K562 (cell line): Measurements from ENCODE around the gene MMP21. TPM values are rescaled to one million over a fixed set of nuclear protein-coding genes. Genes with fewer than 3 reads are reported as not detected.

Experiments used
- ATAC-seq: fragments of 200-7000 bp; cut with Tn5 transposase; 3 replicates; pipeline ENCODE4 v1.9.1; 2020; ENCODE audit warnings: moderate library complexity
- BruUV-seq: library from RNA; stranded (reverse); fragments of 400-500 nt; replicated peaks from 2 replicates; lab custom pipeline; 2021; lab: Mats Ljungman, UMichigan
- CTCF ChIA-PET: fragments of 300-600 bp; formaldehyde crosslinking; extraction: SDS; loops from one replicate; lab custom pipeline; 2021; ENCODE audit warnings: low intra/inter-chr PET ratio; lab: Yijun Ruan, JAX
- POLR2A ChIA-PET: fragments of 300-600, 350-650 bp; sonication (Branson Sonifier 250); formaldehyde crosslinking; extraction: SDS; loops from one replicate; lab custom pipeline; 2021; ENCODE audit warnings: antibody characterized with exemption, inconsistent platforms; lab: Yijun Ruan, JAX
- DNase-seq, 4 experiments: peaks; one replicate each; pipeline versions ENCODE4 v3.0.0 to v3.0.0-alpha.2; 2011 to 2018; ENCODE audit warnings: low spot score in 3 of 4, mixed read lengths in 3 of 4; ENCODE audit errors: extremely low read depth in 1 of 4
- FAIRE-seq: peaks from 2 replicates; lab custom pipeline; 2011; peaks lifted over from hg19 to GRCh38; lab: Jason Lieb, UNC
- H2AFZ ChIP-seq: 2 replicates; pipeline ENCODE4 v1.6.0; 2011; ENCODE audit warnings: low read depth, low read length, control low read depth, inconsistent platforms
- H3K27ac ChIP-seq: fragments of 200-600 bp; 3 replicates; pipeline ENCODE4 v1.8.0; 2011; ENCODE audit warnings: low read depth, mild to moderate bottlenecking, control low read depth, inconsistent platforms, low read length, moderate library complexity, mixed read lengths; ENCODE audit errors: extremely low read depth
- H3K27me3 ChIP-seq, 2 experiments: fragments of 300-600 bp in 1 of 2; 2 replicates in 1 of 2; 3 replicates in 1 of 2; pipeline versions ENCODE4 v1.6.0 to v1.8.0; 2011; ENCODE audit warnings: inconsistent platforms in 2 of 2, low read length in 2 of 2, mild to moderate bottlenecking in 1 of 2, mixed read lengths in 1 of 2, moderate library complexity in 1 of 2; ENCODE audit not compliant: control insufficient read depth in 2 of 2, insufficient read depth in 2 of 2
- H3K36me3 ChIP-seq: fragments of 300-600 bp; 3 replicates; pipeline ENCODE4 v1.8.0; 2011; ENCODE audit warnings: mild to moderate bottlenecking, low read length, inconsistent platforms; ENCODE audit not compliant: control insufficient read depth, insufficient read depth
- H3K4me1 ChIP-seq, 2 experiments: fragments of 200-600 bp in 1 of 2; replicated peaks in 1 of 2; 2 replicates in 1 of 2; 3 replicates in 1 of 2; pipeline versions ENCODE4 v1.5.1 to v1.8.0; 2011; ENCODE audit warnings: inconsistent platforms in 2 of 2, low read length in 2 of 2, mild to moderate bottlenecking in 1 of 2, mixed read lengths in 1 of 2, moderate library complexity in 1 of 2; ENCODE audit not compliant: control insufficient read depth in 2 of 2, insufficient read depth in 2 of 2
- H3K4me2 ChIP-seq: 2 replicates; pipeline ENCODE4 v1.6.1; 2011; ENCODE audit warnings: low read length, control low read depth, inconsistent platforms, mixed read lengths; ENCODE audit not compliant: insufficient read depth
- H3K4me3 ChIP-seq: fragments of 200-600 bp; sonication (generic), shearing (Covaris generic); 2 replicates; pipeline ENCODE4 v1.5.1; 2016; ENCODE audit warnings: control low read depth, inconsistent platforms
- H3K79me2 ChIP-seq: fragments of 200-600 bp; 3 replicates; pipeline ENCODE4 v1.8.0; 2011; ENCODE audit warnings: low read length, inconsistent platforms; ENCODE audit not compliant: control insufficient read depth, insufficient read depth
- H3K9ac ChIP-seq, 2 experiments: 2 replicates each; pipeline versions ENCODE4 v1.6.0 to v1.6.1; 2011; ENCODE audit warnings: low read depth in 2 of 2, low read length in 2 of 2, control low read depth in 1 of 2, inconsistent platforms in 1 of 2, mild to moderate bottlenecking in 1 of 2, mixed read lengths in 1 of 2; ENCODE audit not compliant: insufficient read depth in 1 of 2
- H3K9me1 ChIP-seq: one replicate; pipeline ENCODE4 v1.6.0; 2011; ENCODE audit warnings: inconsistent platforms, mild to moderate bottlenecking, low read length, moderate library complexity; ENCODE audit not compliant: control insufficient read depth, insufficient read depth
- H3K9me3 ChIP-seq: replicated peaks from 2 replicates; pipeline ENCODE4 v1.5.1; 2011; ENCODE audit warnings: low read depth, low read length, inconsistent platforms; ENCODE audit not compliant: control insufficient read depth, insufficient read depth
- H4K20me1 ChIP-seq: replicated peaks from 2 replicates; pipeline ENCODE4 v1.6.1; 2011; ENCODE audit warnings: low read length, inconsistent platforms, mixed read lengths; ENCODE audit not compliant: control insufficient read depth, insufficient read depth
- CHD1 ChIP-seq: fragments of 200-600 bp; sonication (generic); IDR thresholded peaks from one replicate; pipeline ENCODE4 v1.6.1; 2012; ENCODE audit warnings: mild to moderate bottlenecking, moderate library complexity, low read length, inconsistent platforms
- EP400 ChIP-seq: fragments of 450-650 bp; IDR thresholded peaks from 2 replicates; pipeline ENCODE4 v1.6.1; 2017; ENCODE audit warnings: antibody characterized with exemption, mild to moderate bottlenecking, moderate library complexity
- FIP1L1 ChIP-seq: fragments of 200-400 bp; formaldehyde crosslinking; IDR thresholded peaks from 2 replicates; pipeline ENCODE4 v1.6.1; 2018; ENCODE audit warnings: mild to moderate bottlenecking, low read depth, low read length; ENCODE audit not compliant: poor library complexity, severe bottlenecking
- GATAD2A ChIP-seq: fragments of 450-650 bp; IDR thresholded peaks from 2 replicates; pipeline ENCODE4 v1.6.1; 2017
- HDAC1 ChIP-seq, 2 experiments: fragments of 450-650 bp; IDR thresholded peaks; 2 replicates each; pipeline ENCODE4 v1.6.1; 2016 to 2017; ENCODE audit warnings: inconsistent platforms in 1 of 2, mild to moderate bottlenecking in 1 of 2, moderate library complexity in 1 of 2
- OTX1 ChIP-seq: fragments of 450-650 bp; formaldehyde crosslinking; IDR thresholded peaks from 2 replicates; pipeline ENCODE4 v1.4.0; 2022; ENCODE audit warnings: mild to moderate bottlenecking
- SAP30 ChIP-seq: fragments of 200-600 bp; sonication (generic); IDR thresholded peaks from 2 replicates; pipeline ENCODE4 v1.6.1; 2012; ENCODE audit warnings: borderline replicate concordance, low read depth, mild to moderate bottlenecking, moderate library complexity, low read length, control low read depth, inconsistent platforms; ENCODE audit not compliant: insufficient read depth, poor library complexity, severe bottlenecking
- SMARCB1 ChIP-seq: IDR thresholded peaks from 2 replicates; pipeline ENCODE4 v1.6.1; 2011; ENCODE audit warnings: improper control_type of control experiment, low read depth; ENCODE audit not compliant: insufficient read length
- U2AF1 ChIP-seq: fragments of 200-400 bp; formaldehyde crosslinking; optimal IDR thresholded peaks from 2 replicates; pipeline ENCODE3; 2017; ENCODE audit warnings: mild to moderate bottlenecking, low read depth, low read length, moderate library complexity
- WGBS: fragments of 100-300 bp; shearing (Covaris generic); methylation state at CpG from one replicate; pipeline ENCODE4 v1.1.6; 2016; ENCODE audit warnings: low coverage, mixed read lengths; ENCODE audit not compliant: insufficient coverage; ENCODE audit errors: missing lambda C conversion rate; 5-methylcytosine and 5-hydroxymethylcytosine counted together
- in situ Hi-C: fragments of 300-500 bp; cut with MboI; formaldehyde crosslinking; loops from 4 replicates; pipeline ENCODE4 v1.15.0; 2018; ENCODE audit warnings: inconsistent platforms, mixed read lengths
- intact Hi-C: fragments of 100-400 bp; cut with micrococcal nuclease; formaldehyde crosslinking; loops from 2 replicates; pipeline ENCODE4 v1.14.2; 2022
- polyA plus RNA-seq, 8 experiments: library from polyadenylated mRNA; depleted of rRNA in 4 of 8; stranded (reverse) in 5 of 8; unstranded in 3 of 8; fragments of >200 nt; fragmentation: Nextera tagmentation in 2 of 8; fragmentation: Illumina TruSeq in 1 of 8; extraction: Ambion mirVana in 2 of 8; extraction: Trizol in 1 of 8; gene quantifications; 2 replicates each; pipeline versions ENCODE4 v1.2.1 to v1.2.3, GENCODE V29; 2011 to 2014; ENCODE audit warnings: inconsistent platforms in 1 of 8, missing spikeins in 1 of 8
- total RNA-seq, 7 experiments: library from RNA; depleted of rRNA in 6 of 7; stranded (reverse); fragments of >200 nt in 6 of 7; fragmentation: Illumina TruSeq in 2 of 7; extraction: Trizol in 2 of 7; gene quantifications; 2 replicates each; pipeline versions ENCODE4 v1.2.1 to v1.2.3, GENCODE V29; 2011 to 2021; ENCODE audit warnings: low replicate concordance in 1 of 7
- TF ChIP-seq, protein P1 (sequence below): sonication (generic); formaldehyde crosslinking; IDR thresholded peaks from 2 replicates; pipeline ENCODE4 v1.8.1; 2023; ENCODE audit warnings: mild to moderate bottlenecking, missing genetic modification reagents
- TF ChIP-seq, protein P2 (sequence below): sonication (generic); IDR thresholded peaks from 2 replicates; pipeline ENCODE4 v1.6.1; 2016
- TF ChIP-seq, protein P3 (sequence below), 2 experiments: fragments of 450-650 bp; IDR thresholded peaks; 2 replicates each; pipeline ENCODE4 v1.6.1; 2016
- TF ChIP-seq, protein P4 (sequence below): sonication (generic); formaldehyde crosslinking; IDR thresholded peaks from 2 replicates; pipeline ENCODE4 v1.8.1; 2023; ENCODE audit warnings: mild to moderate bottlenecking, missing genetic modification reagents
- TF ChIP-seq, protein P5 (sequence below): conservative IDR thresholded peaks from 2 replicates; pipeline ENCODE4 v1.6.1; 2011; ENCODE audit warnings: low read depth, mild to moderate bottlenecking, low read length; ENCODE audit not compliant: control insufficient read depth

The MMP21 gene
- total and polyA plus RNA-seq, 9 of the 15 experiments (the other 6 are each of a cell fraction or from before 2014, with no cell fraction given): not detected

DNA sequence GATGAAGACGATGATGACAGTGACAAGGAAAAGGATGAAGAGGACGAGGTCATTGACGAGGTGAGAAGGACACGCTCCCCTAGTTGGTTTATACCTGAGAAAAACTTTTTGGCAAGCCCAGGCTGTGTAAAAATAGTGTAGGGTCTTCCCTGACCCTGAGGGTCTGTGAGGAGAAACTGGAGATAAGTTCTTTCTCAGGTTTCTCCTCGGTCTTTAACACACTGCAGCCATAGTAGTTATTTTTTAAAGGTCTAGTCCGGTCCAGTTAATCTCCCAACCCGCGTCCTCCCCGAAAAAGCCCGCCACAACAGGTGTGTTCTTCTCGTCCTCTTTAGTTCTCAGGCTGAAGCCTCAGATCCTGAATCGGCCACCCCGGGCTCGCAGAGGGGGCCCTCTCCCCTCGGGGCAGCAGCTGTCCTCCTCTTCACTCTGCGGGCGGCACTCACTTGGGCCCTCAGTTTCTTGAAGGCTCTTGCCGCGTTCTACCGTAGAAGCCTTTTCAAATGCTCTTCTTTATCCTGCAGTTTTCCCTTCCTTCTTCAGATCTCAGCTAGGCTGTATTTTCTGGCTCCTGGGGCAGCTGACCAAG, 48.1 kb upstream of the MMP21 start:
- POLR2A ChIA-PET: interaction anchor here (0.5 kb wide), 1 partner anchor 31 kb away, joined by 3 read pairs; no protein-coding TSS in a partner anchor
- peaks cover 4% of the 10 kb centered on the region; the same call in 1 of the 2 replicates for H4K20me1 ChIP-seq
- ATAC-seq (peak; percentile 32), FAIRE-seq (no peak), DNase-seq (peak in 1 of 4 experiments; percentile 31)
- intact Hi-C loops: no loop called here
- peaks cover 87% of the 10 kb centered on the region for H3K79me2 ChIP-seq
- WGBS: 1% methylated on average over 12 of the region's 20 CpGs
- peak overlapping the region; percentile 99 for H2AFZ ChIP-seq
- peak overlapping the region; percentile 72 for H3K4me2 ChIP-seq
- peaks cover 48% of the 10 kb centered on the region for H3K36me3 ChIP-seq
- H3K4me3 ChIP-seq: peak overlapping the region; percentile 84
- in situ Hi-C loops: no loop called here
- H3K9me1 ChIP-seq: peaks cover 5% of the 10 kb centered on the region
- CTCF ChIA-PET: no interaction called here
- H3K9ac ChIP-seq: peak overlapping the region; percentile 95 to 98
- TSS peak; percentile 73 for BruUV-seq
- H3K4me1 ChIP-seq: peaks cover 11 to 38% of the 10 kb centered on the region in 2 experiments; a peak in 4 of 5 replicates
- H3K9me3 ChIP-seq: no peaks in the 10 kb centered on the region
- H3K27me3 ChIP-seq: no peaks in the 10 kb centered on the region
- H3K27ac ChIP-seq: peak overlapping the region; percentile 100
- TF ChIP-seq, protein P1, sequence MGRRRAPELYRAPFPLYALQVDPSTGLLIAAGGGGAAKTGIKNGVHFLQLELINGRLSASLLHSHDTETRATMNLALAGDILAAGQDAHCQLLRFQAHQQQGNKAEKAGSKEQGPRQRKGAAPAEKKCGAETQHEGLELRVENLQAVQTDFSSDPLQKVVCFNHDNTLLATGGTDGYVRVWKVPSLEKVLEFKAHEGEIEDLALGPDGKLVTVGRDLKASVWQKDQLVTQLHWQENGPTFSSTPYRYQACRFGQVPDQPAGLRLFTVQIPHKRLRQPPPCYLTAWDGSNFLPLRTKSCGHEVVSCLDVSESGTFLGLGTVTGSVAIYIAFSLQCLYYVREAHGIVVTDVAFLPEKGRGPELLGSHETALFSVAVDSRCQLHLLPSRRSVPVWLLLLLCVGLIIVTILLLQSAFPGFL (CRISPR knock-in tag): no peak
- no peak for TF ChIP-seq GATAD2A
- no peak for TF ChIP-seq OTX1 (CRISPR knock-in tag)
- TF ChIP-seq, protein P2, sequence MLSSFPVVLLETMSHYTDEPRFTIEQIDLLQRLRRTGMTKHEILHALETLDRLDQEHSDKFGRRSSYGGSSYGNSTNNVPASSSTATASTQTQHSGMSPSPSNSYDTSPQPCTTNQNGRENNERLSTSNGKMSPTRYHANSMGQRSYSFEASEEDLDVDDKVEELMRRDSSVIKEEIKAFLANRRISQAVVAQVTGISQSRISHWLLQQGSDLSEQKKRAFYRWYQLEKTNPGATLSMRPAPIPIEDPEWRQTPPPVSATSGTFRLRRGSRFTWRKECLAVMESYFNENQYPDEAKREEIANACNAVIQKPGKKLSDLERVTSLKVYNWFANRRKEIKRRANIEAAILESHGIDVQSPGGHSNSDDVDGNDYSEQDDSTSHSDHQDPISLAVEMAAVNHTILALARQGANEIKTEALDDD: no peak
- peak; percentile 44; the same call in 1 of the 2 replicates for TF ChIP-seq EP400
- TF ChIP-seq, protein P3, sequence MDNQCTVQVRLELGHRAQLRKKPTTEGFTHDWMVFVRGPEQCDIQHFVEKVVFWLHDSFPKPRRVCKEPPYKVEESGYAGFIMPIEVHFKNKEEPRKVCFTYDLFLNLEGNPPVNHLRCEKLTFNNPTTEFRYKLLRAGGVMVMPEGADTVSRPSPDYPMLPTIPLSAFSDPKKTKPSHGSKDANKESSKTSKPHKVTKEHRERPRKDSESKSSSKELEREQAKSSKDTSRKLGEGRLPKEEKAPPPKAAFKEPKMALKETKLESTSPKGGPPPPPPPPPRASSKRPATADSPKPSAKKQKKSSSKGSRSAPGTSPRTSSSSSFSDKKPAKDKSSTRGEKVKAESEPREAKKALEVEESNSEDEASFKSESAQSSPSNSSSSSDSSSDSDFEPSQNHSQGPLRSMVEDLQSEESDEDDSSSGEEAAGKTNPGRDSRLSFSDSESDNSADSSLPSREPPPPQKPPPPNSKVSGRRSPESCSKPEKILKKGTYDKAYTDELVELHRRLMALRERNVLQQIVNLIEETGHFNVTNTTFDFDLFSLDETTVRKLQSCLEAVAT (IDR thresholded peaks at IDR 0.05): 0 out of 4 replicates have a peak, but pooled peaks of 1 of the 2 experiments have one; percentile 46
- peak; percentile 42 for TF ChIP-seq CHD1
- peak; percentile 57 for TF ChIP-seq SAP30
- no peak for TF ChIP-seq FIP1L1
- TF ChIP-seq U2AF1: no peak
- TF ChIP-seq, protein P4, sequence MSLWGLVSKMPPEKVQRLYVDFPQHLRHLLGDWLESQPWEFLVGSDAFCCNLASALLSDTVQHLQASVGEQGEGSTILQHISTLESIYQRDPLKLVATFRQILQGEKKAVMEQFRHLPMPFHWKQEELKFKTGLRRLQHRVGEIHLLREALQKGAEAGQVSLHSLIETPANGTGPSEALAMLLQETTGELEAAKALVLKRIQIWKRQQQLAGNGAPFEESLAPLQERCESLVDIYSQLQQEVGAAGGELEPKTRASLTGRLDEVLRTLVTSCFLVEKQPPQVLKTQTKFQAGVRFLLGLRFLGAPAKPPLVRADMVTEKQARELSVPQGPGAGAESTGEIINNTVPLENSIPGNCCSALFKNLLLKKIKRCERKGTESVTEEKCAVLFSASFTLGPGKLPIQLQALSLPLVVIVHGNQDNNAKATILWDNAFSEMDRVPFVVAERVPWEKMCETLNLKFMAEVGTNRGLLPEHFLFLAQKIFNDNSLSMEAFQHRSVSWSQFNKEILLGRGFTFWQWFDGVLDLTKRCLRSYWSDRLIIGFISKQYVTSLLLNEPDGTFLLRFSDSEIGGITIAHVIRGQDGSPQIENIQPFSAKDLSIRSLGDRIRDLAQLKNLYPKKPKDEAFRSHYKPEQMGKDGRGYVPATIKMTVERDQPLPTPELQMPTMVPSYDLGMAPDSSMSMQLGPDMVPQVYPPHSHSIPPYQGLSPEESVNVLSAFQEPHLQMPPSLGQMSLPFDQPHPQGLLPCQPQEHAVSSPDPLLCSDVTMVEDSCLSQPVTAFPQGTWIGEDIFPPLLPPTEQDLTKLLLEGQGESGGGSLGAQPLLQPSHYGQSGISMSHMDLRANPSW (CRISPR knock-in tag): no peak
- TF ChIP-seq HDAC1 (IDR thresholded peaks at IDR 0.05): peak in 1 of 2 experiments; percentile 89; a peak in 1 of 4 replicates
- TF ChIP-seq, protein P5, sequence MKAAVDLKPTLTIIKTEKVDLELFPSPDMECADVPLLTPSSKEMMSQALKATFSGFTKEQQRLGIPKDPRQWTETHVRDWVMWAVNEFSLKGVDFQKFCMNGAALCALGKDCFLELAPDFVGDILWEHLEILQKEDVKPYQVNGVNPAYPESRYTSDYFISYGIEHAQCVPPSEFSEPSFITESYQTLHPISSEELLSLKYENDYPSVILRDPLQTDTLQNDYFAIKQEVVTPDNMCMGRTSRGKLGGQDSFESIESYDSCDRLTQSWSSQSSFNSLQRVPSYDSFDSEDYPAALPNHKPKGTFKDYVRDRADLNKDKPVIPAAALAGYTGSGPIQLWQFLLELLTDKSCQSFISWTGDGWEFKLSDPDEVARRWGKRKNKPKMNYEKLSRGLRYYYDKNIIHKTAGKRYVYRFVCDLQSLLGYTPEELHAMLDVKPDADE: no peak
- no peak for TF ChIP-seq SMARCB1
